OCI-M2 (cell line): Measurements from ENCODE around the gene ADAD2.

ENCODE experiments used
- DNase-seq: peaks from one replicate; lab custom pipeline; 2025; ENCODE audit not compliant: unreplicated experiment; lab: John Stamatoyannopoulos, UW

ADAD2 gene

DNA sequence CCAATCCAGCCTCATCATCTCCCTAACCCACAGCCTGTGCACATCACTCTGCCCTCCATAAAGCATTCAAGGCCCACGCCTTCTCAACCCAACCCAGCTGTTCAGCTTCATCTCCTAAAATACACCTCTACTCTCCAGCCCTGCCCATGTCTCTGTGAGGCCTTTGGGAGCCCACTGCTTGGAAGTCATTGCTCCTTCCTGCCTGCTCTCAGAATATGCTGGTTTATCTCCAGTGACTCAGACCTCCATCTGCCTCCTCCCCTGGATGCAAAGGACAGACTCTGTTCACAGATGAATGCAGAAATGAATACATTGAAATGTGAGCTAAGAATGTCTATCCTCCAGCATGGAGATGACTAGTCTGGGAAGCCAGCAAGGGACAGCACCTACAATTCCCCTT lies 29.9 kb downstream of the ADAD2 start:
- DNase-seq = no peak

DNA sequence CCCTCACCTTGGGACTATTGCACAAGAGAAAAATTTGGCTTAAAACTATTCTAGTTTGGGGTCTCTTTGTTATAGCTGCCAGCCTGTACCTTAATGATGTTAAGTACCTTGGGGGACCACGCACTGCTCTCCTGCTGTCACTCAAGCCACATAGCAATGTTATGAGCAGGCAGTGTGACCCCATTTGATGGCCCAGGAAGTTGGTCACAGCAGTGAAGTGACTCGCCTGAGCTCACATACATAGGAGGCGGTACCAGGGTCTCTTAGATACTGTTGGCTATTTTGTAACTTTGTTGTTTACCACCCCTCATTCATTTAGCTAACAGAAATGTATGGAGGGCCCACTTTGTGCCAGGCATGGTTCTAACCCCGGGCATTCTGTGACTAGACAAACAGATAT lies 32.5 kb downstream of the ADAD2 start:
- no peak for DNase-seq

DNA sequence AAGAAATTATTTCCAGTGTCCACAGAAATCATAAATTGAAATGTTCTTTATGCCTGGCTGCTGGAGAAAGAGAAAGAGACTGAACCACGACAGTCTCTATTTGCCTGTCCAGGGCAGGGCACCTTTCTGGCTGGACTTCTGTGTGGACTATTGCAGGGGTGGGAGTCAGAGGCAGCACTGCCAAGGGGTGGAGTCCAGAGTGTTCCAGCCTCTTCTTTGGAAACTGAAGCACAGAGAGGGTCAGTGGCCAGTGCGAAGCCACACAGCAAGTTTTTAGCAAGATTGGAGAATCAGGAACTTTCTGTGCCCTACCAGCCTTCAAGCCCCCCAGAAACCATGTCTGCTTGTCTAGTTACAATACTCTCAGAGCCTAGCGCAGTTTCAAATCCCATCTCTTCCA lies 33.6 kb downstream of the ADAD2 start:
- no peak for DNase-seq

DNA sequence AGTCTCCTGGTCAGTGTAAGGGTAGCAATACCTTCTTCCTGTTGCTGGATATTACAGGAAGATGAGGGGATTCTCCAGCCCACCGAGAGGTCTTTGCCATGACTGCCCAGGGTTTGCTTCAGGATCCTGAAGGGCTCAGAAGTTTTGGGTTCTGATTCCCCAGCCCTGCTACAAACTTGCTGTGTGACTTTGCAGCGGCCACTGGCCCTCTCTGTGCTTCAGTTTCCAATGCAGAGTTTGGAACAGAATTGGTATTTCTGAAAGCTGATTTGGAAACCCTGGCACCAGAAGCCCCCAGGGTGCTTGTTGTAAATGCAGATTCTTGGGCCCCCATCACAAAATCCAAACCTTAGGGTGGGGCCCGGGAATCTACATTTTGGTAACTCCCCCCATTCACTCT lies 34.2 kb downstream of the ADAD2 start:
- DNase-seq = no peak

DNA sequence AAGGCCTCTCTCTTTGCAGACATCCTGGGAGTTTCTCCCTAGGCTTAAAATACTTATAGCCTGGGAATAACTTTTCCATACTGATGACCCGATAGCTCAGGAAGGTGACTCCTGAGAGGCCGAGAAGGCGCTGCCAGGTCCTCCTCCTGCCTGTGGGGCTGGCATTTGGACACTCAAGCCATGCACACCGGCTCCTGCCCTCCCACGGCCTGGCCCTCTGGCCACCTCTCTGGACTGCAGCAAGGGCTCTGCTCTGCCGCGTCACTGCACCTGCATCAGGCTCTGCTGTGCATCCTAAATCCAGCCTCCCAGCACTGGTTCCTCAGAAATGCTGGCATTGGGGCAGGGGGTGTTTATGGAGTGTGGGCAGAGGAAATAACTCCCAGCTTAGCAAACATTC lies 34.6 kb downstream of the ADAD2 start:
- DNase-seq = no peak

DNA sequence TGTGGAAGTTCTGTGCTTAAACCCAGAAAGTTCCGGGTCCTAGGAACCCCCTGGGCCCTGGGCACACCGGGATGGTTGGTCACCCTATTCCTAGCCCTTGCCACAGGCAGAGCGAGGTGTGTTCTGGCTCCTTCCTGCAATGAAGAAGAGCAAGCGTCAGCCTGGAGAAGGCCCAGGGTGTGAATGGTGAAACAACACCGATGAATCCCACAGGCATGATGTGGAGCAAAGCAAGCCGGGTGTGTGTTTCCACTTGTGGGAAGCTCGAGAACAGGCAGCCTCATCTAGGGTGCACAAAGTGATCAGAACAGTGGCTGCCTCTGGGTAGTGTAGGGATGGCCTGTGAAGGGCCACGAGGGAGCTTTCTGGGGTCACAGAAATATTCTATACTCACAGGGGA lies 35.1 kb downstream of the ADAD2 start:
- DNase-seq = no peak

DNA sequence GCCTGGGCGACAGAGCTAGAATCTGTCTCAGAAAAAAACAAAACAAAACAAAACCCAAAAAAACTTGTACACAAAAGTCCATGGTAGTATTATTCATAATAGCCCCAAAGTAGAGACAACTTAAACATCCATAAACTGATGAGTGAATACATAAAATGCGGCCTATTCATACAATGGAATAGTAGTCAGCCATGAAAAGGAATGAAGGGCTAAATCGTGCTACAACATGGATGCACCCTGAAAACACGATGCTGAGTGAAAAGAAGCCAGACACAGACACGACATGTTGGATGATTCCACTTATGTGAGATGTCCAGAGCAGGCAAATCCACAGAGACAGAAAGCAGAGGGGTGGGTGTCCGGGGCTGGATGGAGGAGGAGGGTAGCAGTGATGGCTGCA lies 36.6 kb downstream of the ADAD2 start:
- DNase-seq = no peak

DNA sequence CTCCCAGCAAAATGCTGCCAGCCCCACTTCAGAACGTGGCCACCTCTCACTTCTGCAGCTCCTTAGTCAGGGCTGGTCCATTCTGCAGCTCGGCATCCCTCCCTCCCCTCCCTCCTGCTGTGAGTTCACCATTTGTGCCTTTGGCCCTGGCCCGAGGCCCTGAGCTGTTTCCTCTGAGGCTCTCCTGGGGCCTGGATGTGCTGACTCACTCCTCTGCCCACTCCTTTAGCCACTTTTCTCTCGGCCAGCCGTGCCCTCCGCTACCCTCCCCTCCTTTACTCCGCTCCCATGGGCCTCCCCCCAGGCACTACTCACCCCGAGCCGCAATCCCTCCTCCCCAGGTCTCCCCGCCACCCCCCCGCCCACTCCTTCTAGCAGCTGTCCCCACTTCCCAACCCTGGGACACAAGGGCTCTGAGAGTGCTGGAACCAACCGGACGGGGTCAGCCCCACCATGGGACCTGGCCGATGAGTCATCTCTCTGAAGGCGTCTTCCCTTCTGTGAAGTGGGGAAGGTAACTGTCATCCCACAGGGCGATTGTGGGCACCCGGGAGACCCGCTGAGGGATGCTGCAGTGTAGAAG lies 37.4 kb downstream of the ADAD2 start:
- no peak for DNase-seq

DNA sequence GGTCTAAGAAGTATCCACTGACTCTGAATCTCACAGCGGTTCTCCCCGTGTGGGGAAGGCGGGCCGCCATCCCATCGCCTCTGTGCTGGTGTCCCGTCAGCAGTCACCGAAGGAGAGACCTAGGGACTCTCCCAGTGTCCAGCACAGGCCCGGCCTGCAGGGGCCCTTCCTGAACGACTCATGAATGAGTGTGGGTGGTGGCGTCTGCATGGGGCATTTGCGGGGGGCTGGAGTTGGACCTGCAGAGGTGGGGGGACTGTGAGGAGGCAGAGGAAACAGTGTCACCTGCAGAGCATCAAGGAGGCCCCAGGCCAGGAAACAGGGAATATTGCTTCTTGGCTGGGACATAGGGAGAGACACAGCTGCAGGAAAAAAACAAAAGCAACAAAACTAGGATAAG lies 38.5 kb downstream of the ADAD2 start:
- DNase-seq = no peak

DNA sequence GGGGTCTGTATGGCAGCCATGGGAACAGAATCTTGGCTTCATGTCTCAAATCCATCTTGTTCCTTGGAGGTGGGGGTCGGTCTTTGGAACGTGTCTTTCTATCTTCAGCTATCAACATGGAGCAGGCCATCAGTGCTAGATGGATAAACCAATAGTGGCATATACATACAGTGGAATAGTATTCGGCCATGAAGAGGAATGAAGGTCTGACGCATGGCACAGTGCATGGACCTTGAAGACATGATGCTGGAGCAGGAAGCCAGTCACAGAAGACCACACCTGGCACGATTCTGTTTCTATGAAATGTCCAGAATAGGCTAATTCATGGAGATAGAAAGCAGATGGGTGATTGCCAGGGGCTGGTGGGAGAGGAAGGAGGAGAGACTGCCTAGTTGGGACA lies 41.1 kb downstream of the ADAD2 start:
- DNase-seq = no peak

DNA sequence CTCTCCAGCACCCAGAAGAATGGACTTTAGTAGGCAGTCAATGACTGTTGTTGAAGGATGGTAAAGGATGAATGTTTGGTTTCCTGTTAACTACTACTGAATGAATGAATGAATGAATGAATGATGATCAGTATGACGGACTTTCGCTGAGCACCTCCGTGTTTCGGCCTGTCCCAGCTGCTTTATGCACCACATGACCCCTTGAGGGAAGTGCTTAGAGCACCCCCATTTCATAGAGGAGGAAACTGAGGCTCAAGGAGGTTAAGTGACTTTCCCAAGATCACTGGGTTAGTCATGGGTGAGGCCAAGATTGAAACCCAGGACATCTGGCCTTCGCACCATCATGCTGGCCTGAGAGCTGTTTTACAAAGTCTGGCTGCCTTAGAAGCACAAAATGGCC lies 42.0 kb downstream of the ADAD2 start:
- no peak for DNase-seq

DNA sequence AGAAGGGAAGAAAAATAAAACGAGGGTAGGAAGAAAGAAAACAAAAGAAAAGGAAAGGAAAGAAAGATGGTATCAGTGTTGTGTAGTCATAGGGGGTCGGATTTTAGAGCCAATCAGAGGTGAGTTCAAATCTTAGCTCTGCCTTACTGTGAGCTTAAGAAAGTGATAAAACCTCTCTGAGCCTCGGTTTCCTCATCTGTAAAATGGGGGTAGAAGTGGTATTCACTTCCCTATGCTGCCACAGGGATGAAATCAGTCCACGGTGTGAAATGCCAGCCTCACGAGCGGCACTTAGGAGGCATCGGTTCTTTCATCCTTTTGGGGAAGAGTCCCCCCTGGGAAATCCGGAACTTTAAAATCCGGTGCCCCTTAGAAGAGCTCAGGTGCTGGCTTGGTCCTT lies 42.8 kb downstream of the ADAD2 start:
- DNase-seq = no peak

DNA sequence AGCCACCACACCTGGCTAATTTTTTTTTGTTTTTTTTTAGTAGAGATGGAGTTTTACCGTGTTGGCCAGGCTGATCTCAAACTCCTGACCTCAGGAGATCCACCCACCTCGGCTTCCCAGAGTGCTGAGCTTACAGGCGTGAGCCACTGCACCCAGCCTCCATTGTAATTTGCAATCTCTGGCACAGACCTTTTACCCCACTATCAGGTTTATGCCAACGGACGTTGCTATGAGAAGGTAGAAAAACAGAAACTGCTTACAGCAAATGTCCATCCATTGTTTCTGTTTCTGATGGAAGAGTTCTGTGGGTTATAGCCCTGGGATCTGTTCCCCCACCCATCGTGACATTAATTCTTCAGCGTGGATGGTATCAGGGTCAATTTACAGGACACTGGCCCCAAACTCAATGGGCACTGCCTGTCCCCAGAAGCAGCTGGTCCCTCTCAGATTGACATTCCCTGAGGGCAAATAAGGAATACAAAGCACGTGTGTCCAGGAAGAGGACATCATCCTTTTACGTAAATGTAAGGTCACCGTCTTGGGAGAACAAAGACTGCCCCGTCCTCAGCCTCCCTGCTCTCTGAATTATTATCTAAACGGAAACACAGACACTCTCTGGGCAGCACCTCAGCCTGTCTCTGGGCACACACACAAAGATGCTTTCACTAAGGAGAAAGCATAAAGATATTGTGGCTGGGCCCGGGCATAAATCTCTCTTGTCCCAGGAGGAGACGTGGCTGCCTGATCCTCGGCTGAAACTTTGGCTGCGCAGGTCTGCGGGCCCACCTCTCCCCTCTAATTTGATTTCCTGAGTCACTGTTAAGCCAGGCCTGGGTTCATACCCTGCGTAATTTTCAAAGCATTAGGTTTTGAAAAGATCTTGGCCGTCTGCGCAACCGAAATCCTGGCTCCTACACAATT lies 43.6 kb downstream of the ADAD2 start:
- DNase-seq = no peak

DNA sequence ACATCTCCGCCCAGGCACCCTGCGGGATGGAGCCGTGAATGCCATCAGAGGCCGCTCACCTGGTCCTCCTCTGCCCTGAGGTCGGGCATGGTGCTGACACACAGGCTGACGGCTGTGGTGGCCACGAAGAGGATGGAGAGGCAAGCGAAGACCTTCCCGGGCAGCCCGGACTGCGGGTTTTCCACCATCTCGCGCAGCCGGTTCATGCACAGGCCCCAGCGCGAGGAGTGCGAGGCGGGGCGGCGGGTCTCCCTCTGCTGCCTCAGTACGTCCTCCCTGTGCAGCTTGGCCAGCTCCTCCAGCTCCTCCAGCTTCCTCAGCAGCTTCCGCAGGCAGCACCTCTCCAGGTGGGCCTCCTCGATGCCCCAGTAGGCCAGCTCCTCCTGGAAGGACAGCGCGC lies 45.7 kb downstream of the ADAD2 start:
- no peak for DNase-seq

DNA sequence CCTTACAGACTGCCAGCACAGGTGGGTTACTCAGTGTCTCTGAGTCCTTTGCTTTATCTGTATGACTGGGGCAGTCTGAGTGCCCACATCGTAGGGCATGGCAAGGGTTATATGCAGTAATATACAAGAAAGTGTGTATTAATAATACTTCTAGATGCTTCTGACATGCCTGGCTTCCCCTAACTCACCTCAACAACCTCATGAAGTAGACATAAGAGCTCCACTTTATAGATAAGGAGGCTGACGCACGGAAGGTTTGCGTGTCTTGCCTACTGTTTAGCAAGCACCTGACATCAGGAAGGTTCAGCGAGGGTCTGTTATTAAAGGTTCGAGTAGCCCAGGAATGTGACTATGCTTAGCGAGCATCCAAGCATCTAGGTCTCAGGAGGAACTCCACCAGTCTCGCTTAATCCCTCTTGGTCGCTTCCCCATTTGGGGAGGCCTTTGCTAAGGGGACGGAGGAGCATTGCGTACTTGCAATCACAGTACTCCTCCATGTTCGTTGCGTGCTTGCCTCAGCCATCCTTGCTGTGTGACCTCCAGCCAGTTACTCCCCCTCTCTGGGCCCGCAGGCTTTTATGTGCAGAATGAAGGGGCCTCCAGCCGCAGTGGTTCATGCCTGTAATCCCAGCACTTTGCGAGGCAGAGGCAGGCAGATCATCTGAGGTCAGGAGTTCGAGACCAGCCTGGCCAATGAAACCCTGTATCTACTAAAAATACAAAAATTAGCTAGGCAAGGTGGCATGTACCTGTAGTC lies 47.2 kb downstream of the ADAD2 start:
- no peak for DNase-seq

DNA sequence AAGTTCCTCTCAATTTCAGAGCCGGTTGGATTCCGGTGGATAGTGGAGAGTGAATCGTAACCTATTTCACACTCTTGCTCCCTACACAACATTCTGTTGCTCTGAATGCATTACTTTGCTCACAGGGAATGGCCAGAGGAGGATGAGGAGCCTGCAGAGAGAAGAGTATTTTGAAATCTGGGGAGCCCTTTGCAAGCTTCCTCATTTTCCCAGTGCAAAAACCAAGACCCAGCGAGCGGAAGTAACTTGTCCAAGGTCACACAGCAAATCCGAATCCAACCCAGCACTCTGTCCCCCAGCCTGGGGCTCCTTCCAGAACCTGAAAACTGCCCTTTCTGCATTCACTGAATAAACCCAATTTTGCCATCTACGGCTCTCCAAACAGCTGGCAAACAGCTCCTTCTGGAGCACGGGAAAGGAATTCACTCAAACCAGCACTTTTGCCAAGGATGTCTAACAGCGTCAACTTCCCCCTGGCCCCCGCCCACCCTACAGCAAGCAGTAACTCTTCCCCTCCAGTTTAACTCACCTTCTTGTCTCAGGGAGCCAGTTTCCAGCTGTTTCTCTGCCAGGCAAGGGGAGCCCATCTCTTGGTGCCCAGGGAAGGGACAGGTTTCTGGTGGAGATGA lies 48.3 kb downstream of the ADAD2 start:
- DNase-seq = no peak

DNA sequence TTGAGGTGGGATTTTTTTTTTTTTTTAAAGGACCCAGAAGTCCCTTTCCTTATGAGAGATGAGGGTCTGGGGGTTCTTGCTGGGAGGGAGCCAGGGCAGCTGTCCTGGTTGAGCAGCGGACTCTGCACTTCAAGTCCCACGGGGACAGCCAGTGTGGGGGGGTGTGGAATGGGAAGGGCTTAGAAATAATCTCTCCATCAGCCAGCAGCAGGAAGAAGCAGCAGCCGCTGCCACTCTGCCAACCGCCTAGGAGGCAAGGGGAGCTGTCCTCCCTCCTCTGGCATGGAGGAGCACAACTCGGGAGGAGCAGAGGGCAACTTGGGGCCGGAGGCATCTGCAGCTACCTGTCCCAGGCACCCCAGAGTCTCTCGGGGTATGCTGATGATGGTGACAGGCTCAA lies 49.0 kb downstream of the ADAD2 start, which contains the start of gene KCNG4:
Gene KCNG4 (minus strand): TSS at position 104 of the 400 bp plus-strand sequence. CDS start 2,527 bp downstream, outside the sequence.
- no peak for DNase-seq

DNA sequence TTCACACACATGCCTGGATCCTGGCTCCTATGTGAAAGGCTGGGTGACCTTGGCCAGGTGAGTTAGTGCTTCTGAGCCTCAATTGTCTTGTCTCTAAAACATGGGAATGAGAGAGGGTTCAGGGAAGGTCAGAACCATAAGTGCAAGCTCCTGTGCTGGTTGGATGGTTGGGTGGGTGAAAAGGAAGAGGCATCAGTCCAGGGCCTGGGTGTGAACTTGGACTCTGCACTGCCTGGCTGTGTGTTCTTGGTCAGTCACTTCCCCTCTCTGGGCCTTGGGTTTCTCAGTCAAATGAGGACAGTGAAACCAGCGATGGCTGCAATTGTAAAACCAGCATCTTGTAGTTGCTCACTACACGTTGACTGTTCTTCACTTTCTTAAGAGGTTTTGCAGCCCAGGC lies 49.5 kb downstream of the ADAD2 start:
- no peak for DNase-seq

DNA sequence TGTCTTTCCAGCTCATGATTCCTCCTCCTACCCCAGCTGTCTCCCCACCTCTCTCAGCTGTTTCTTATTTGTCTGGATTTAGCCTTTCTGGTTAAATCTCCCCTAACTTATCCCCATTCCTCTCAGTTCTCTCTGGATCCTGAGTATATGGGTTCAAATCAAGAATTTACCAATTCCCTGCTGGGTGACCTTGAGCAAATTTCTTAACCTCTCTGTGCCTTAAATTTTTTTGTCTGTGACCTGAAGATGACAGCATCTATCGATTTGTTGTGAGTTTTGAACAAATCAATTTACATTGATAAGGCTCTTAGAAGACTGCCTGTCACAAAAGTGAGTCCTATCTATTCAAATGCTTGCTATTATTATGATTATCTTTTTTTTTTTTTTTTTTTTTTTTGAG lies 50.8 kb downstream of the ADAD2 start:
- DNase-seq = no peak

DNA sequence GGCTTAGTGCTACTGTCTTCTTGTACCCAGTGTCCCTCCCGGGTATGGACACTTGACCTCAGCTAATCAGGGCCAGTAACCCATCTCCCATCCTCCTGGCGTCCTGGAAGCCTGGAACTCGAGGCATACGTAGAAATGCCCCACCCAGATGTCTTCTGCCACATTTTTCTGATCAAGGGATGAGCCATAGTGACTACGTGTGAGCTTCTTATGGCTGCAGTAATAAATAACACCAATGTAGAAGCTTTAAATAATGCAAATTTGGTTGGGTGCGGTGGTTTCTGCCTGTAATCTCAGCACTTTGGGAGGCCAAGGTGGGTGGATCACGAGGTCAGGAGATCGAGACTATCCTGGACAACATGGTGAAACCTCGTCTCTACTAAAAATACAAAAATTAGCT lies 51.9 kb downstream of the ADAD2 start:
- DNase-seq = no peak

DNA sequence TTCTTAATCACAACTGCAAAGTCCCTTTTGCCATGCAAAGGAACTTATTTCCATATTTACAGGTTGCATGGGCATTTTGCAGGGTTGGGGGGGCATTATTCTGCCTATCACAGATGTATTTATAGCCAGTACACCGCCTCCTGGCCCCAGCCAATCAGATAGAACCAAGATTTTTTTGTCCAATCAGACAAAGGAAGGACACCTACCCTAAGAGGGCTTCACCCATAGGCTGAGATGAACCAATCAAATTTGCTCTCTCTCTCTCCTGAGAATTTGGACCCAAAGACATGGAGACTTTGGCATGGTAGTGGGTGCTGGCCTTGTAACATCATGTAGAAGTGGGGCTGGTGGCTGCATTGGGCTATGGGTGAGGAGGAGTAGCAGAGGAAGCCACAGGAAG lies 52.8 kb downstream of the ADAD2 start:
- no peak for DNase-seq
